GM19239 (cell line): ENCODE measurements around the gene CDK6.

ENCODE experiments used
- DNase-seq: peaks from one replicate; pipeline ENCODE4 v3.0.0; 2011; ENCODE audit warnings: low spot score; ENCODE audit not compliant: insufficient read length
- FAIRE-seq: peaks from 2 replicates; lab custom pipeline; 2011; peaks lifted over from hg19 to GRCh38; lab: Jason Lieb, UNC

CDK6 gene

GRCh38 chr7:92582948-92583347 is 253.4 kb downstream of the CDK6 start:
- DNase-seq (no peak), FAIRE-seq (no peak)

- FAIRE-seq, result no peak
- no peak for DNase-seq
These were observed 260.1 kb downstream of the CDK6 start for GRCh38 chr7:92576296-92576695.

- DNase-seq, result no peak
- no peak for FAIRE-seq
These were observed 267.2 kb downstream of the CDK6 start for GRCh38 chr7:92569137-92569536.

- no peak for FAIRE-seq
These were observed 268.9 kb downstream of the CDK6 start for GRCh38 chr7:92567460-92567859.

GRCh38 chr7:92563345-92563744 is 273.0 kb downstream of the CDK6 start:
- DNase-seq (no peak), FAIRE-seq (no peak)

More at GRCh38 chr7:92567460-92567859, 268.9 kb downstream of the CDK6 start:
- no peak for DNase-seq

- FAIRE-seq (no peak), DNase-seq (no peak)
These were observed 275.8 kb downstream of the CDK6 start for GRCh38 chr7:92560602-92561001.

GRCh38 chr7:92557808-92558362 is 278.5 kb downstream of the CDK6 start:
- FAIRE-seq, result no peak
- DNase-seq, result no peak

DNA sequence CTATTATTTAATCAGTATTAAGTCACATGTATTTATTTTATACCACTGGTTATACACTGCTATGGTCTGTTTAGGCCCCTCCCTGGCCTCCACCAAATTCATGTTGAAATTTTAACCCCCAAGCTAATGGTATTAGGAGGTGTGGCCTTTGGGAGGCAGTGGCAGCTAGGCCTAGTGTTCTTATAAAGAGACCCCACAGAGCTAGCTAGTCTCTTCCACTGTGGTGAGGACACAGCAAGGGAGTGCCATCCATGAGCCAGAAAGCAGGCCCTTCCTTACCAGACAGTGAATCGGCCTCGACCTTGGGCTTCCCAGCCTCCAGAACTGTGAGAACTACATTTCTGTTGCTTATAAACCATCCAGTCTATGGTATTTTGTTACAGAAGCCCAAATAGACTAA is 279.1 kb downstream of the CDK6 start:
- DNase-seq (no peak), FAIRE-seq (no peak)
